ENCODE data around the gene GRIFIN. TPM values are rescaled to one million over a fixed set of nuclear protein-coding genes. Genes with fewer than 3 reads are reported as not detected.

The GRIFIN gene
- total and polyA plus RNA-seq, 12 donors: not detected

DNA sequence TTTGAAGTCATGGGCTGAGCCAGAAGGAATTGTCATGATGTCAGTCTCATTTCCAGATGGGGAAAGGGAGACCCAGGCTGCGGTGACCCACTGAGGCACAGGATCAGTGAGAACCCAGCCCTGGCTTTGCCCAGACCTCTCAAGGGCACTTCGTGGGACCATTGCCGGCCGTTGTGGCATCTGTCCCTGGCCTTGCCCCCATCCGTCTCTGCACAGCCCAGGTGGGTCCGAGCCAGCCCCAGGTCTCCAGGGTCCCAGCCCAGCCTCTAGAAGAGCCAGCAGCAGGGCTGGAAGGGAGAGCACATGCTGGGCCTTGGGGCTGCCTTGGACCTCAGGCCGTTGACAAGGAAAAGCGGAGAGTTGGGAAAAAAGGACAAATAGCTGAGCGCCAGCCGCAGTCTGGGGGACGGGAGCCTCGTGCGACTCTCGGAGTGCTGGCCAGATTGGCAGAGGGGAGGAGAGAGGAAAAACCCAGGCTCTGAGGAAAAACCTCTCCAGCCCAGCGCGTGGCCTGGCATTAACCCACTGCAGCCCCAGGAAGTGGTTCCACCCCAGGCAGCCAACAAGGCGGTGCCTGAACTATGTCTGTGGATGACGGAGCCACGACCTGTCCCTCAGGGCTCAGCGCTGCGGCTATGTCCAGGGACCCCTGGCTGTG, 30.2 kb downstream of the GRIFIN start:
- ATAC-seq: no peak
- Histone ChIP-seq H3K4me3 (no peak overlapping the region), H3K27me3 (no peaks in the 10 kb centered on the region), H3K27ac (peak overlapping the region in 1 of 10 donors; percentile 14), H3K4me1 (peaks cover 0 to 12% (median 1%) of the 10 kb centered on the region in 9 donors), H3K36me3 (peaks cover 0 to 25% (median 0%) of the 10 kb centered on the region in 9 donors), H3K9me3 (no peaks in the 10 kb centered on the region)
- no peak for DNase-seq
- 88 to 89% methylated on average over 21 of the region's 21 CpGs for WGBS, 2 donors
- TF ChIP-seq CTCF (IDR thresholded peaks at IDR 0.05): no peak
- intact Hi-C loops (cut with DNase I): loop anchor here in 2 of 10 donors (10.0 kb wide), 2 partner anchors 91 to 239 kb away; partner anchors contain the start of genes AMZ1 (in 1 of the 2) and EIF3B (in 1 of the 2)

- no peaks in the 10 kb centered on the region for H3K9me3 ChIP-seq
- WGBS, 2 donors: 82 to 87% methylated on average over 10 of the region's 10 CpGs
- TF ChIP-seq CTCF (IDR thresholded peaks at IDR 0.05): no peak
- intact Hi-C loops (cut with DNase I): loop anchor here in 2 of 10 donors (10.0 kb wide), 2 partner anchors 90 to 240 kb away; partner anchors contain the start of genes AMZ1 (in 1 of the 2) and EIF3B (in 1 of the 2)
- DNase-seq (no peak), ATAC-seq (peak in 5 of 8 donors; percentile 27 to 39 (median 31))
- H3K4me1 ChIP-seq: peaks cover 0 to 13% (median 0%) of the 10 kb centered on the region in 9 donors
- peaks cover 0 to 25% (median 0%) of the 10 kb centered on the region in 9 donors for H3K36me3 ChIP-seq
- no peaks in the 10 kb centered on the region for H3K27me3 ChIP-seq
- H3K27ac ChIP-seq: peak overlapping the region in 5 of 10 donors; percentile 19 to 48 (median 41)
- no peak overlapping the region for H3K4me3 ChIP-seq
Measured at GRCh38 chr7:2445047-2445446, 31.2 kb downstream of the GRIFIN start.

DNA sequence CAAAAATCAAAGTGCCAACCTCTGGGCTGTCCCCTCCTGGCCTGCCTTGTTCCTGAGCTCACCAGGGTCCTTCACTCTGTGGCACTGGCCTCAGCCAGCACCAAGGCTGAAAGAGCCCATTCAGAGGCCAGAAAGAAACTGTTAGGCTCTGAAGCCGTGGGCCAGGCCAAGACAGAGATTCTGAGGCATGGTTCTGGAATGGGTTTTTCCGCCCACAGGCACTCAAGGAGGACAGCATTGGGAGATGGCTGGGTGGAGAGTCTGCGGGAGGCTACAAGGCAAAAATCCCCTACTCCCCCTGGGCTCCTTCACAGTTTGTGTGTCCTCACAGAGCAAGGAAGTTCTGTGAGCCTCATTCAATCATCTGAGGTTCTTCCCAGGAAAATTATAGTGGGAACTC, 31.7 kb downstream of the GRIFIN start:
- ATAC-seq: peak in 7 of 8 donors; percentile 46 to 77 (median 50)
- WGBS, 2 donors: 72 to 74% methylated on average over 3 of the region's 3 CpGs
- peaks cover 0 to 13% (median 0%) of the 10 kb centered on the region in 9 donors for H3K4me1 ChIP-seq
- intact Hi-C loops (cut with DNase I): loop anchor here in 2 of 10 donors (10.0 kb wide), 2 partner anchors 90 to 240 kb away; partner anchors contain the start of genes AMZ1 (in 1 of the 2) and EIF3B (in 1 of the 2)
- H3K27ac ChIP-seq: peak overlapping the region in 6 of 10 donors; percentile 10 to 48 (median 29)
- H3K27me3 ChIP-seq: no peaks in the 10 kb centered on the region
- no peak overlapping the region for H3K4me3 ChIP-seq
- peak in 1 of 2 donors; percentile 24 for DNase-seq
- H3K36me3 ChIP-seq: peaks cover 0 to 25% (median 0%) of the 10 kb centered on the region in 9 donors
- no peaks in the 10 kb centered on the region for H3K9me3 ChIP-seq
- no peak for TF ChIP-seq CTCF (IDR thresholded peaks at IDR 0.05)

DNA sequence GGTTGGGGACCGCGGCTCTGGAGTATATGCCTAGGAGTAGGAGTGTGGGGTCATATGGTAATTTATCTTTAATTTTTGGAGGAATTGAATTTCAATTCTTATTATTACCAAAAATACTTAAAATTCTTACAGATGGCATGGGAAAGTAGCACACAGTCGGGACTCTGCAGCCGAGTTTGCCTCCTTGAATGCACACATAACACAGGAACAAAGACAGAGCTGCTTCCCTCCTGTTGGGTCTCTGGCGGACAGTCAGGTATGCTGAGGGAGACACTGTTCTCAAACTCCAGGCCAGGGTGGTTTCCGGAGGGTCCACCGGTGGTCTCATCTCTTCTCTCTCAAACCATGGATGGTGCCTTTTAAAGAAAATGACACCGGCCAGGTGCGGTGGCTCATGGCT, 32.7 kb downstream of the GRIFIN start:
- H3K4me1 ChIP-seq: peaks cover 0 to 18% (median 3%) of the 10 kb centered on the region in 9 donors
- DNase-seq (no peak), ATAC-seq (no peak)
- no peak for TF ChIP-seq CTCF (IDR thresholded peaks at IDR 0.05)
- WGBS, 2 donors: 94 to 99% methylated on average over 9 of the region's 9 CpGs
- H3K9me3 ChIP-seq: no peaks in the 10 kb centered on the region
- intact Hi-C loops (cut with DNase I): loop anchor here in 2 of 10 donors (10.0 kb wide), 2 partner anchors 89 to 241 kb away; partner anchors contain the start of genes AMZ1 (in 1 of the 2) and EIF3B (in 1 of the 2)
- no peak overlapping the region for H3K4me3 ChIP-seq
- H3K27ac ChIP-seq: no peak overlapping the region
- H3K36me3 ChIP-seq: peaks cover 0 to 31% (median 0%) of the 10 kb centered on the region in 9 donors
- no peaks in the 10 kb centered on the region for H3K27me3 ChIP-seq

Data from heart right ventricle (tissue), 16 donors.